ENCODE data around the gene EPHA1. TPM values are rescaled to one million over a fixed set of nuclear protein-coding genes. Genes with fewer than 3 reads are reported as not detected.

The EPHA1 gene
- total and polyA plus RNA-seq, 12 donors = 0.12 to 0.73 (median 0.39) TPM; not detected in 9

- no peak for ATAC-seq
- no peaks in the 10 kb centered on the region for H3K27me3 ChIP-seq
- 90 to 92% methylated on average over 12 of the region's 12 CpGs for WGBS, 2 donors
These were observed 7.4 kb downstream of the EPHA1 start for GRCh38 chr7:143401265-143401664.

DNA sequence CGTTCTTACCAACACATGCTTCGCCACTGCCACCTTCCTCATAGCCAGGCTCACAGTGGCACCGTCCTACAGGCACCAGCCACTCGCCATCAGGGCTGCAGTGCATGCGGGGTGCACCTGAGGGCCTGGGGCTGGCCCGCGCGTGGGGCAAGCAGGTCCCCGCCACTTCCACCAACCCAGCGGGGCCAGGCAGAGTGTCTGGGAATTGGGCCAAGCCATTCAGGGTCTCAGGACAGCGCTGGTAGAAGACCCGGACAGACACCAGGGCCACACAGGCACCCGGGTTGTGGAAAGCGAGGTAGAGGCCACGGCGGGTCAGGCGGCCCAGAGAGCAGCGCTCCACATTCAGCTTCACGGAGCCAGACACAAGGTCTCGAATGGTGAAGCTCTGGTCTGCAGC, 9.0 kb downstream of the EPHA1 start:
- H3K36me3 ChIP-seq = no peaks in the 10 kb centered on the region
- no peak for TF ChIP-seq CTCF (IDR thresholded peaks at IDR 0.05)
- no peak overlapping the region for H3K4me3 ChIP-seq
- 94 to 96% methylated on average over 20 of the region's 20 CpGs for WGBS, 2 donors
- no peaks in the 10 kb centered on the region for H3K27me3 ChIP-seq
- DNase-seq = no peak
- intact Hi-C loops (cut with DNase I) = no loop called here
- no peak for ATAC-seq
- H3K27ac ChIP-seq = no peak overlapping the region
- H3K9me3 ChIP-seq = no peaks in the 10 kb centered on the region
- peaks cover 0 to 21% (median 18%) of the 10 kb centered on the region in 9 donors for H3K4me1 ChIP-seq

More at GRCh38 chr7:143401265-143401664, 7.4 kb downstream of the EPHA1 start:
- H3K4me1 ChIP-seq = peaks cover 0 to 13% (median 4%) of the 10 kb centered on the region in 9 donors
- DNase-seq = no peak
- H3K4me3 ChIP-seq = no peak overlapping the region
- intact Hi-C loops (cut with DNase I) = no loop called here
- H3K27ac ChIP-seq = no peak overlapping the region
- no peak for TF ChIP-seq CTCF (IDR thresholded peaks at IDR 0.05)
- no peaks in the 10 kb centered on the region for H3K9me3 ChIP-seq
- H3K36me3 ChIP-seq = no peaks in the 10 kb centered on the region

- H3K36me3 ChIP-seq = no peaks in the 10 kb centered on the region
- WGBS, 2 donors = 91 to 96% methylated on average over 8 of the region's 8 CpGs
- no peak overlapping the region for H3K4me3 ChIP-seq
- TF ChIP-seq CTCF (IDR thresholded peaks at IDR 0.05) = no peak
- no peaks in the 10 kb centered on the region for H3K27me3 ChIP-seq
- no peak for ATAC-seq
- DNase-seq = no peak
- peaks cover 0 to 26% (median 20%) of the 10 kb centered on the region in 9 donors for H3K4me1 ChIP-seq
- no peaks in the 10 kb centered on the region for H3K9me3 ChIP-seq
- intact Hi-C loops (cut with DNase I) = no loop called here
- no peak overlapping the region for H3K27ac ChIP-seq
These were observed 9.5 kb downstream of the EPHA1 start for GRCh38 chr7:143399151-143399550.

DNA sequence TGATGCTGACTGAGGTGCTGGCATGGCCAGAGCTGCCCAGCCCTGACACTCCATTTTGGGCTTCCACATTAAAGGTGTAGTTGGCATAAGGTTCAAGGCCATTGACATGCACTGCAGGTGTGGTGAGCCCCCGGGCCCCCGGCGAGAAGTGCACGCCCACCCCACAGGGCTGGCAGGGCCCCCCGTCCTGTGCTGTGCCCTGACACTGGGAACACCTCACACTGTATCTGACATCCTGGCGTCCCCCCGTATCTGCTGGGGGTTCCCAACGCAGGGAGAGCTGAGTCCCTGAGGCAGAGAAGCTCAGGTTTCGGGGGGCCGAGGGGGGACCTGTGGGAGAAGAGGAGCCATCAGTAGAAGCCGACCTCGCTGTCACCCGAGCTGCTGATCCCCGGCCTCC, 10.0 kb downstream of the EPHA1 start:
- TF ChIP-seq CTCF (IDR thresholded peaks at IDR 0.05) = no peak
- H3K9me3 ChIP-seq = no peaks in the 10 kb centered on the region
- ATAC-seq = no peak
- H3K4me3 ChIP-seq = no peak overlapping the region
- H3K27ac ChIP-seq = no peak overlapping the region
- intact Hi-C loops (cut with DNase I) = no loop called here
- H3K4me1 ChIP-seq = peaks cover 0 to 31% (median 21%) of the 10 kb centered on the region in 9 donors
- WGBS, 2 donors = 96% methylated on average over 14 of the region's 14 CpGs
- no peaks in the 10 kb centered on the region for H3K36me3 ChIP-seq
- no peaks in the 10 kb centered on the region for H3K27me3 ChIP-seq
- DNase-seq = no peak

Measured in heart right ventricle (tissue), 16 donors.